ENCODE data around the gene RPL13. TPM values are rescaled to one million over a fixed set of nuclear protein-coding genes. Genes with fewer than 3 reads are reported as not detected.

Gene RPL13
- total and polyA plus RNA-seq, 4 donors: 699 to 2,663 (median 1,571) TPM

- 4% methylated on average over 103 of the region's 103 CpGs for WGBS
- H3K4me1 ChIP-seq (ENCODE audit: control insufficient read depth in 4 of 4, insufficient read depth in 4 of 4, low read length in 3 of 4): peaks cover 6 to 19% (median 15%) of the 10 kb centered on the region in 4 donors
- H3K27ac ChIP-seq (ENCODE audit: low read depth in 1 of 2, low read length in 2 of 2): no peak within 1 kb of the TSS
- H3K27me3 ChIP-seq (ENCODE audit: control insufficient read depth in 4 of 4, insufficient read depth in 4 of 4, low read length in 3 of 4): peaks cover 0 to 3% (median 0%) of the 10 kb centered on the region in 4 donors
- no peak within 1 kb of the TSS for H3K9ac ChIP-seq (ENCODE audit: low read depth in 1 of 2, low read length in 2 of 2)
- no peak for DNase-seq (ENCODE audit: low spot score)
- no peaks in the 10 kb centered on the region for H3K36me3 ChIP-seq (ENCODE audit: control insufficient read depth in 4 of 4, insufficient read depth in 3 of 4, low read depth in 1 of 4, low read length in 3 of 4)
- H3K9me3 ChIP-seq (ENCODE audit: control insufficient read depth in 4 of 4, low read length in 3 of 4): no peaks in the 10 kb centered on the region
- TF ChIP-seq MAX (IDR thresholded peaks at IDR 0.05) (no peak), YY1 (IDR thresholded peaks at IDR 0.05) (no peak), SP1 (IDR thresholded peaks at IDR 0.05) (no peak), REST (IDR thresholded peaks at IDR 0.05) (no peak)
- H3K4me3 ChIP-seq (ENCODE audit: low read depth in 1 of 3, low read length in 3 of 3): peak within 1 kb of the TSS in 1 of 3 donors; percentile 53
Observed at GRCh38 chr16:89575247-89576152, 15.0 kb downstream of the RPL13 start, which contains the start of gene CPNE7. Gene CPNE7, plus strand, starts transcription at chr16:89575758. Its CDS starts 140 bp downstream, at chr16:89575898.

- Histone ChIP-seq H3K9ac (ENCODE audit: low read depth in 1 of 2, low read length in 2 of 2) (no peak overlapping the region), H3K4me1 (ENCODE audit: control insufficient read depth in 4 of 4, insufficient read depth in 4 of 4, low read length in 3 of 4) (peaks cover 6 to 19% (median 15%) of the 10 kb centered on the region in 4 donors), H3K9me3 (ENCODE audit: control insufficient read depth in 4 of 4, low read length in 3 of 4) (no peaks in the 10 kb centered on the region), H3K27me3 (ENCODE audit: control insufficient read depth in 4 of 4, insufficient read depth in 4 of 4, low read length in 3 of 4) (peaks cover 0 to 3% (median 0%) of the 10 kb centered on the region in 4 donors), H3K4me3 (ENCODE audit: low read depth in 1 of 3, low read length in 3 of 3) (no peak overlapping the region), H3K36me3 (ENCODE audit: control insufficient read depth in 4 of 4, insufficient read depth in 3 of 4, low read depth in 1 of 4, low read length in 3 of 4) (no peaks in the 10 kb centered on the region), H3K27ac (ENCODE audit: low read depth in 1 of 2, low read length in 2 of 2) (no peak overlapping the region)
- TF ChIP-seq NR2F2 (IDR thresholded peaks at IDR 0.05) (no peak), FOXA1 (IDR thresholded peaks at IDR 0.05) (no peak), CTCF (IDR thresholded peaks at IDR 0.05; ENCODE audit: low read depth, low read length, missing input control) (no peak), ATF3 (IDR thresholded peaks at IDR 0.05) (no peak), REST (IDR thresholded peaks at IDR 0.05) (no peak), RXRA (IDR thresholded peaks at IDR 0.05) (no peak), EGR1 (IDR thresholded peaks at IDR 0.05; ENCODE audit: low read depth in 2 of 2) (no peak), RAD21 (IDR thresholded peaks at IDR 0.05) (no peak), FOXA2 (IDR thresholded peaks at IDR 0.05) (no peak), SP1 (IDR thresholded peaks at IDR 0.05) (no peak), TAF1 (conservative IDR thresholded peaks at IDR 0.05) (no peak), JUND (IDR thresholded peaks at IDR 0.05) (no peak), GABPA (IDR thresholded peaks at IDR 0.05 in 1 of 2, conservative IDR thresholded peaks at IDR 0.05 in 1 of 2) (no peak), HNF4G (IDR thresholded peaks at IDR 0.05) (no peak)
- no peak for DNase-seq (ENCODE audit: low spot score)
- WGBS: 26% methylated on average over 89 of the region's 89 CpGs
Observed at GRCh38 chr16:89576153-89577054, 15.9 kb downstream of the RPL13 start.
